ENCODE results near the gene FEN1. TPM values are rescaled to one million over a fixed set of nuclear protein-coding genes. Genes with fewer than 3 reads are reported as not detected.
A peak's percentile ranks its signal among the peaks of the same experiment; 100 is the strongest.

Gene FEN1
- total and polyA plus RNA-seq, 2 of the 13 experiments (the other 11 are each of a cell fraction or from before 2014, with no cell fraction given): 12.4 to 102 TPM

GRCh38 chr11:61744181-61744580 lies 48.5 kb upstream of the FEN1 start:
- CTCF ChIA-PET (ENCODE audit: low intra/inter-chr PET ratio, low total read pairs): no interaction called here

GRCh38 chr11:61744609-61745156 lies 48.0 kb upstream of the FEN1 start:
- no peak for FAIRE-seq
- Histone ChIP-seq H3K4me2 (ENCODE audit: low read depth, low read length) (no peak overlapping the region), H3K36me3 (replicated peaks in 1 of 2; ENCODE audit: control insufficient read depth in 1 of 2, insufficient read depth in 2 of 2, low read length in 2 of 2) (peaks cover 8 to 14% of the 10 kb centered on the region in 2 experiments; a peak in 2 of 5 replicates), H3K9me3 (ENCODE audit: low read length) (no peaks in the 10 kb centered on the region), H3K27ac (ENCODE audit: extremely low read length, insufficient read depth, low read length) (no peak overlapping the region), H3K4me3 (replicated peaks in 1 of 3; ENCODE audit: insufficient read depth in 1 of 3, low read depth in 2 of 3, low read length in 3 of 3) (no peak overlapping the region), H3K27me3 (ENCODE audit: control insufficient read depth in 1 of 2, insufficient read depth in 2 of 2, low read length in 2 of 2) (no peaks in the 10 kb centered on the region), H3K9ac (ENCODE audit: insufficient read depth, low read depth, low read length) (no peak overlapping the region), H2AFZ (ENCODE audit: low read length) (no peak overlapping the region), H3K79me2 (ENCODE audit: insufficient read depth, low read length) (no peaks in the 10 kb centered on the region), H4K20me1 (ENCODE audit: insufficient read depth, low read length) (no peaks in the 10 kb centered on the region), H3K4me1 (ENCODE audit: insufficient read depth, low read length) (peaks cover 28% of the 10 kb centered on the region)
- POLR2A ChIA-PET: no interaction called here
- CTCF ChIA-PET (ENCODE audit: low intra/inter-chr PET ratio, low total read pairs): no interaction called here
- ATAC-seq: no peak
- in situ Hi-C loops (cut with HindIII; ENCODE audit: extremely low pct_ligation_motif_present, low pct_unique_long_range_greater_than_20kb) (loop anchor here (5.0 kb wide), 1 partner anchor 38 kb away; no protein-coding TSS in a partner anchor), intact Hi-C loops (cut with micrococcal nuclease; ENCODE audit: unreplicated experiment) (no loop called here)
- no TSS peak for BruUV-seq (replicated peaks)
- DNase-seq (ENCODE audit: low spot score): no peak
- 100% methylated on average over 2 of the region's 10 CpGs for WGBS (ENCODE audit: low lambda C conversion rate)
- TF ChIP-seq ETV6 (CRISPR knock-in tag; conservative IDR thresholded peaks at IDR 0.05): no peak
- TF ChIP-seq ZNF3 (CRISPR knock-in tag; IDR thresholded peaks at IDR 0.05): no peak
- no peak for TF ChIP-seq DRAP1 (CRISPR knock-in tag; IDR thresholded peaks at IDR 0.05)
- no peak for TF ChIP-seq ZNF496 (CRISPR knock-in tag; IDR thresholded peaks at IDR 0.05; ENCODE audit: insufficient replicate concordance)
- no peak for TF ChIP-seq ZNF280B (CRISPR knock-in tag; IDR thresholded peaks at IDR 0.05; ENCODE audit: borderline replicate concordance)
- TF ChIP-seq DMTF1 (CRISPR knock-in tag; IDR thresholded peaks at IDR 0.05): no peak
- peak; percentile 10 for TF ChIP-seq AGO2 (optimal IDR thresholded peaks at IDR 0.05; ENCODE audit: low read depth, low read length)
- TF ChIP-seq ZSCAN21 (CRISPR knock-in tag; IDR thresholded peaks at IDR 0.05; ENCODE audit: borderline replicate concordance): no peak
- TF ChIP-seq ZNF138 (CRISPR knock-in tag; IDR thresholded peaks at IDR 0.05; ENCODE audit: low read depth): no peak
- TF ChIP-seq ZNF430 (CRISPR knock-in tag; IDR thresholded peaks at IDR 0.05): no peak
- no peak for TF ChIP-seq HES4 (CRISPR knock-in tag; IDR thresholded peaks at IDR 0.05; ENCODE audit: borderline replicate concordance)

More at GRCh38 chr11:61744181-61744580, 48.5 kb upstream of the FEN1 start:
- POLR2A ChIA-PET: no interaction called here
- Histone ChIP-seq H3K79me2 (ENCODE audit: insufficient read depth, low read length) (no peaks in the 10 kb centered on the region), H3K27me3 (ENCODE audit: control insufficient read depth in 1 of 2, insufficient read depth in 2 of 2, low read length in 2 of 2) (no peaks in the 10 kb centered on the region), H3K4me1 (ENCODE audit: insufficient read depth, low read length) (peaks cover 23% of the 10 kb centered on the region), H3K9ac (ENCODE audit: insufficient read depth, low read depth, low read length) (no peak overlapping the region), H3K4me3 (replicated peaks in 1 of 3; ENCODE audit: insufficient read depth in 1 of 3, low read depth in 2 of 3, low read length in 3 of 3) (no peak overlapping the region), H3K27ac (ENCODE audit: extremely low read length, insufficient read depth, low read length) (no peak overlapping the region), H3K36me3 (replicated peaks in 1 of 2; ENCODE audit: control insufficient read depth in 1 of 2, insufficient read depth in 2 of 2, low read length in 2 of 2) (peaks cover 8 to 15% of the 10 kb centered on the region in 2 experiments; a peak in 2 of 5 replicates), H4K20me1 (ENCODE audit: insufficient read depth, low read length) (no peaks in the 10 kb centered on the region), H3K4me2 (ENCODE audit: low read depth, low read length) (no peak overlapping the region), H3K9me3 (ENCODE audit: low read length) (no peaks in the 10 kb centered on the region), H2AFZ (ENCODE audit: low read length) (no peak overlapping the region)
- BruUV-seq (replicated peaks): no TSS peak
- 93% methylated on average over 18 of the region's 20 CpGs for WGBS (ENCODE audit: low lambda C conversion rate)
- ATAC-seq: no peak
- intact Hi-C loops (cut with micrococcal nuclease; ENCODE audit: unreplicated experiment) (no loop called here), in situ Hi-C loops (cut with HindIII; ENCODE audit: extremely low pct_ligation_motif_present, low pct_unique_long_range_greater_than_20kb) (no loop called here)
- no peak for DNase-seq (ENCODE audit: low spot score)
- FAIRE-seq: no peak
- TF ChIP-seq ZNF563 (CRISPR knock-in tag; IDR thresholded peaks at IDR 0.05) (no peak), AGO2 (optimal IDR thresholded peaks at IDR 0.05; ENCODE audit: low read depth, low read length) (peak; percentile 17)
